ENCODE data around the gene MAGI1.

The MAGI1 gene

DNA sequence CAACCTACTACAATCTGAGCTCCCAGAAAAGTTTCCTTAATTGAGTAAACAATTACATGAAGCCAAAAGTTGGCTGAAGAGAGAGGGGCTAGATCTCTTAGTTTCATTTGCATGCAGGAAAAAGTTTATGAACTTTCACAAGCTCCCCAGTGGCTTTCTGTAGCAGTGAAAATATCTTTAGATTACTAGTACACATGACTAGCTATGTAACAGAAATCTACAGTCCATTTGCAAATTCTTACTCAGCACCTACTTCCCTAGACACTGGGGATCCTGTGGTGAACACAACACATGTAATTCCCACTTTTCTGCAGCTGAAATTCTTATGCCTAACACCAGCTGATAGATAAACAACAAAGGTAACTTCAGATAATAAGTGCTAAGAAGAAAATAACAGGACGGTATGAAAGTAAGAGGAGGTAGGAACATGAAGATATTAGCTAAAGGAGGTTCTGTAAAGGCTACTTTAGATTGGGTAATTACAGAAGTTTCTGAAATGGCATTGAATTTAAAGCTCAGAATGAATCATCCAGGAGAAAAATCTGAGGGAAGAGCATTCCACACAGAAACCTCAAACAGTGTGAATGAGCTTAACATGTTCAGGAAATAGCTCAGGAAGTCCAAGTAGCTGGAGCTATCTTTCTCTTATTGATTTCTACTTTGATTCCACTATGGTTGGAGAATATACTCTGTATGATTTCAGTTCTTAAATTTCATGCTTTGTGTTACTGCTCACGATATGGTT is 204.8 kb downstream of the MAGI1 start:
- intact Hi-C loops (cut with DNase I): no loop called here
- DNase-seq: no peak

DNA sequence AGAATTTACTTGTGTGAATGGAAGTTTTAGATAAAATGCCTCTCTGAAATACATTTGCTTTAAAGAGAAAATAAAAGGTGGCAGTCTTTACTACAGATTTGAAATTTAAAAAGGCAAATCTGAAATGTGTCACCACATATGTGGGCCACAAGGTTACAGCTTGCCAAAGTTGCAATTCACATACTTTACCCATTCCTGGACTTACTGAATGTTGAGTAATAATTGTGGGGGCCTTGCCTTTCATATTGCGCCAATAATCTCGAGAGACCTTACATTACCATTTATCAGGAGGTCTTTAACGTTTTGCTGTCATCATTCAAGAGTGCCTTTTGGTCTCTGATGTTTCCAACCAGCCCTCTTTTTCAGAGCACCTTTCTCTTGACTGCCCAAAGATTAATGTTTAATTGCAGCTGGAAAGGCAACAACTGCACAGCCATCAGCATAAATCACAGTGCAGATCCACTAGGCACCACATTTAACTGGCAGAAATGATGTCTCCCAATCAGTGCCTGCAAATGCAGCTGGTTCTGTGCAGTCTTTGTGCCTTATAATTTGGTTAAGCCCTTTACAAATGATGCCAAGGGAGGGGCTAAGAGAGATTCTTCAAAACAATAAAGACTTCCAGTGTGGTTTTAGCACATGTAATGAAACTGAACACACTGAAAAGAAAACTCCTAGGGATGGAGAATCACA is 206.8 kb downstream of the MAGI1 start:
- DNase-seq: peak in 1 of 42 donors; percentile 17
- intact Hi-C loops (cut with DNase I): no loop called here

DNA sequence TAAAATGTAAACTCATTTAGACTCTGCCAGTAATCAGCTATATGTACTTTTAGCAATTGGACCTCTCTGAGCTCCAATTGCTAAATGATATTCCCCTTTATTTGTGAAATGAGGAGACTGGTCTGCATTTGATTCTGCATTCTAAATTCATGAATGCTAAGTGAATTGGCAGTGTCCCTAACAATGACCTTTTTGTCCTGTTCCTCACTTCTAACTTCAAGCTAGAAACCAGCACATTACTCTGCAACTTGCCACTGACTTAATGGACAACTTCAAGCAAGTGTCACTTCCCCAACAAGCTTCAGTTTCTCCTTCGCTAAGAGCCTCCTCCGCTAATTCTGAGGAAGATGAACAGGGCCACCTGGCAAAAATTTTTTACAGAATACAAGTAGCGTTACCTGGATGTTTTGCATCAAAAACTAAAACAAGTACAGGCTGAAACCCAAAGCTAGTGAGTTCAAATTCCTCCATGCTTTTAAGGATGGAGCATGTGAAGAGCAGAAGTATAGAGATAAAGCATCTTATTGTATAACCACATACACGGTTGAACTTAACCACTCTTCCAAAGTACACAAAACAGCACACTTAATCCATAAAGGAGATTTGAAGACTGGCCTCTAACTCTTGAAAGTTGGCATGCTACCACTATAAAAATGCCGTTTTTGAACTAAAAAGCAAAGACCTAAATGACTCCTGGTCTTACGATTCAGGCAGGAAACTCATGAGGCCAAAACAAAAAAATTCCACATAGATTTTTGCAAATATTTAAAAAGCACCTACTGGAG is 207.6 kb downstream of the MAGI1 start:
- peak in 4 of 42 donors; percentile 14 to 37 (median 31) for DNase-seq
- intact Hi-C loops (cut with DNase I): no loop called here

DNA sequence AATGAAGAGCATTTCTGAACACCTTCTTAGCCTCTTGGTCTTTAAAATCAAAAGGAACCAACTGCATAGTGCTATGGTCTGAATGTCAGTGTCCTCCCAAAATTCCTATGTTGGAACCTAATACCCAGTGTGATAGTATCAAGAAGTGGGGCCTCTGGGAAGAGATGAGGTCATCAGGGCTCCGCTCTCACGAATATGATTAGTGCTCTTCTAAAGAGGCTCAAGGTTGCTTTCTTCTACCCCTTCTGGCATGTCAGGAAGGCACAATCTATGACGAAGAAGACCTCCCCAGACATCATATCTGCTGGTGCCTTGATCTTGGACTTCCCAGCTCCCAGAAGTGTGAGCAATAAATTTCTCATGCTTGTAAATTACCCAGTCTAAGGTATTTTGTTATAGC is 209.5 kb downstream of the MAGI1 start:
- DNase-seq: no peak
- intact Hi-C loops (cut with DNase I): no loop called here

DNA sequence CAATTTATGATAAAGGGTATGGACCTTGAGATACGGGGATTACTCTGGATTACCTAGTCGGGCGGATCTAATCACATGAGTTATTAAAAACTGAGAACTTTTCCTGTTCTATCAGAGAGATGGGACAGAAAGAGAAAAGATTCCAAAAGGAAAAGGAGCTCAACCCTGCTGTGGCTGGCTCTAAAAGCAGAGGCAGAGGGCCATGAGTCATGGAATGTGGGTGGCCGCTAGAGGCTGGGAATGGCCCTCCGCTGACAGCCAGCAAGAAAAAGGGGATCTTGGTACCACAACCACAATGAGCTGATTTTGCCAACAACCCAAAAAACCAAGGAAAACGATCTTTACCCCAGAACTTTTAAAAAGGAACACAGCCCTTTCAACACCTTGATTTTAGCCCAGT is 210.0 kb downstream of the MAGI1 start:
- intact Hi-C loops (cut with DNase I): no loop called here

DNA sequence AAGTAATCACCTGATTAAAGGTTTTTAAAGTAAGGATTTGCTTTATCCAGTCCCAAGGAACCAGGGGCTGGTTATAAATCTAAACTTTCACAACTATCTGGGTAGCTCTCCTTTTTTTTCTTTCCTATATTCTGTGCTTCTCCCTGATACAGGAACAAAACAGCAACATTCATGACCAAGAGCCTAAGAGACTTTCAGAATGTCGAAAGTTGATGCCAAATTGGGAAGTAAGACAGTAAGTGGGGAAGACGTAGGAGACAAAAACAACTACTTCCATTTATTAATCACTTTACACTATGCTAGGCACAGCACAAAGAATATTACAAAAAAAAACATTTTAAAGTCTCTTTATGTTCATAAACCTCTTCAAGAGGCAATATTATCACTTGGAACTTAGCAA is 211.6 kb downstream of the MAGI1 start:
- DNase-seq: no peak

More for the DNA sequence above, 210.0 kb downstream of the MAGI1 start:
- no peak for DNase-seq

DNA sequence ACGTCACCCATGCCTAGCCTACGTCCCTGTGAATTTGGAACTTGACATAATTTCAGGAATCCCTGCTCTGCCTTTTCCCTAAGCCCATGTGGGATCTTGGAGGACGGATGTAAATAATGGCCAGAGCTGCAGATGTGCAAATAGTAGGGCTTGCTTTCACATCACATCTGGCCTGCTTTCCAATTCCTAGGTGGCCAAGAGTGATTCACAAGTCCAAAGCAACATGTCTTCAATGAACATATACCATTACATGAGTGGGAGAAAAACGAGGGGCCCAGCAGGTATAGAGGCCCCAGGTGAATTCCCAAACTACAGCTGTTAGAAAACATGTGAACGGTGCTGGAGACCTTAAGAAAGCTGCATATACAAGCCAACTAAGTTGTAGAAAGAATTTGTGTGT is 214.6 kb downstream of the MAGI1 start:
- intact Hi-C loops (cut with DNase I): no loop called here
- DNase-seq: no peak

More for the DNA sequence above, 211.6 kb downstream of the MAGI1 start:
- intact Hi-C loops (cut with DNase I): no loop called here

DNA sequence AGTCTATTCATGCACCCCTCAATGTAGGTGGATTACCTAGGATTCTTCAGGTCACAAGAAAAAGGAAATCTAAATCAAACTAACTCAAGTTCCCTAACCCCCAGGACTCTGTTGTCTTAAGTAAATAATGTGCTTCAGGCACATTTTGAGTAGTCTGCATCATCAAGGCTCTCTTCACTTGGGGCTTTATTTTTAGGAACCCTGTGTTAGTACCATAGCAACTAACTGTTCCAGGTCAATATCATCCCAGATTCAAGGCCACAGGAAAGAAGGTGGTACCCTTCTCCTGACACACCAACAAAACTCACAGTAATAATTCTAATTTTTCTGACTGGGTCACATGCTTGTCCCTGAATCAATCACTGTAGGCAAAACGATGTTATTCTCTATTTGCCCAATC is 218.1 kb downstream of the MAGI1 start:
- intact Hi-C loops (cut with DNase I): no loop called here

DNA sequence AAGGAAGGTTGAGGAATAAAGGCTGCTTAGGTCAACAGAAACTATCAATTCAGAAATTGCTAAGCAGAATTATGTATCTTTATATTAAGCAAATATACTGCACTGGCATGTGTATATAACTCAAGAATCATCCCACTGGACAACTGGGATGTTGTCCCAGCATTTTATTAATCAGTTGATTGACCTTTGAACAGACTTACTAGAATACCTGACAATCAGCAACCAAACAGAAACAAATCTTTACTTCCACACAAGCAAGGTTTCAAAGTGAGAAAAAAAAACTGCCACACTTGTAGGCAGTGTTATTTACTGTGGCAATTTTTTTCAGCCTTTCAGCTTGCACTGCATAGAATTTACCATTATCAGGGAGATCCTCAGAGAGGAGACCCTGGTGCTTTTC is 218.8 kb downstream of the MAGI1 start:
- DNase-seq: no peak
- intact Hi-C loops (cut with DNase I): no loop called here

More for the DNA sequence above, 218.1 kb downstream of the MAGI1 start:
- no peak for DNase-seq

DNA sequence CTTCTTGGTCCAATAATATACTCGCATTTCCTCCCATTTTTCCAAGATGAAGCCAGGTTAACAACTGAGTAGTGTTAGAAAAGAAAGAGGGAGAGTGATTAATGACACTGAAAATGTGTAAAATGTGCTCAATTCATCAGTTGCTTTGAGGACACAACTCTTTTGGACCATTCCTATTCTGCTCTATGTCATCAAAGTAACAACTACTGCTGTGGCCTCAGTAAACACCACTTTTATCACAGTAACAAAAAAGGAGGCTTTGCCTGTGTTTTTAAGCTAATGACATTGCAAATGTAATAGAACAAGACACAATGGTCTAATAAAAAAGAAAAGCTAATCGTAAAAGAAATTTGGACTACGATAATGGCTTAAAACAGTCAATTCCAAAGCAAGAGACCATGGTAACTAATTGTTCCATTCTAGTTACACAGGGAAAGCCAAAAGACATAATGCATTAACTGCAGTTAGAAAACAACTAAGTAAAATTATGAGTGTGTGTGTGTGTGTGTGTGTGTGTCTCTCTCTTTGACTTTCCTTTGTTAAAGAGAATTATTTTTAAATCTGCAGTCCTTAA is 221.1 kb downstream of the MAGI1 start:
- DNase-seq: no peak
- intact Hi-C loops (cut with DNase I): no loop called here

DNA sequence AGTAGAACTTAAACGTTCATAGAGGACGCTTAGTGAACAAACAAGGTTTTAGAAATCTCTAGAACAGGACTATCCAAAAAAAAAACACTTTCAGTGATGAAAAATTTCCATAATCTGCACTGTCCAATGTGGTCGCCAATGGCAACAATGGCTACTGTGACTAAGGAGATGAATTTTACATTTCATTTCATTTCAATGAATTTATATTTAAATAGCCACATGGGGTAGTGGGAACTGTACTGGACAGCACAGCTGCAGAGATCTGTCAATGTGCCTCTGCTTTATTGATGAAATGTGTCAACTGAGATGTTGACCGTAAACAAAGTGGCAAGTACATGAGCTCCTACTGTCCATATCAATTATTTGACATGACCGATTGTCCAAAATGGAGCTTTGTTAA is 222.5 kb downstream of the MAGI1 start:
- no peak for DNase-seq
- intact Hi-C loops (cut with DNase I): no loop called here

DNA sequence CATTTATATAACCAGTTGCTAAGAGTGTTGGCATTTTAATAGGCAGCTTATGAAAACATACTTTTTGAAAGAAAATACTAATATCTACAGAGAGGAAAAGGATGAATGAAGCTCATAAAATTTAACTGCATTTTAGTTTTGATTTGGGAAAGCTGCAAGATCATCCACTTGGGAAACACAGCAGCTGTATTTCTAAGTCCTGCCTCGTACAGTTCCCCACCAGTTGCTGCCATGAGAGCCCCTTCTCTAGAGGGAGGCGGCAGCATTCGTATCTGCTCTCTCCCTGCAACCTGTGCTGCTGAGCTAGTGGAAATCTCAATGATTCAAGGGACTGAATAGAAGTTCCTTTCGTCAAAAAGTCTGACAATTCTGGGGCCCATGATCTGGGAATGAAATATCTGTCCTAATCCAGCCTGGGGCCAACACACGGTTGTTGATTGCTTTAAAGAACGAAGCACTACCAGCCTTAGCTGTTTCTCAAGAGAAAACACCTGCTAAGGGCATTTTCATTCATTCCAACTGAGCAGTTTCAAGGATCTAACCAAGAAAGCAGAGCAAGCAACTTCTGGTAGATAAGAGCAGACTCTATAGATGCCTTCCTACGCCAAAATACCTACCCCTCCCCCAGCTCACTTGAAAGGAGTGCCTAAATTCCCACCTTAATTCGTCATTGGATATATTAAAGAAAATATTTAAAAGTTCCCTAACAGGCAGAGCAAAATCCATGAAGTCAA is 223.7 kb downstream of the MAGI1 start:
- intact Hi-C loops (cut with DNase I): no loop called here
- DNase-seq: no peak

DNA sequence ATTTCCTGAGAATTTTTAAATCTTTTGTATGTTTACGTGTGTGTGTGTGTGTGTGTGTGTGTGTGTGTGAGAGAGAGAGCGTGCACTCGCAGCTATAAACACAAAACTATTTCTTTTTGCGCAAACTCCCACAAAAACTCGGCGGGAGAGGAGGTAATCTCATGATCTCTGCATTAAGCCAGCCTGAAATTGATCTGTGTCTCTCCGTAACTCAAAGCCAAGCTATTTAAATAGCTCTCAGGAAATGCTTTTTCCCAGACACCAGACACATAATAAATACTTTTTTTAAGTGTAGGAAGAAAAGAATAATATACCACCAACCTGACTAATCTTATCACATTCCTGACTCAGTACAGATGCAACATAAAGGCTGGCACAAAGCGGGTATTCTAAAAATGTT is 226.8 kb downstream of the MAGI1 start:
- intact Hi-C loops (cut with DNase I): no loop called here
- no peak for DNase-seq

DNA sequence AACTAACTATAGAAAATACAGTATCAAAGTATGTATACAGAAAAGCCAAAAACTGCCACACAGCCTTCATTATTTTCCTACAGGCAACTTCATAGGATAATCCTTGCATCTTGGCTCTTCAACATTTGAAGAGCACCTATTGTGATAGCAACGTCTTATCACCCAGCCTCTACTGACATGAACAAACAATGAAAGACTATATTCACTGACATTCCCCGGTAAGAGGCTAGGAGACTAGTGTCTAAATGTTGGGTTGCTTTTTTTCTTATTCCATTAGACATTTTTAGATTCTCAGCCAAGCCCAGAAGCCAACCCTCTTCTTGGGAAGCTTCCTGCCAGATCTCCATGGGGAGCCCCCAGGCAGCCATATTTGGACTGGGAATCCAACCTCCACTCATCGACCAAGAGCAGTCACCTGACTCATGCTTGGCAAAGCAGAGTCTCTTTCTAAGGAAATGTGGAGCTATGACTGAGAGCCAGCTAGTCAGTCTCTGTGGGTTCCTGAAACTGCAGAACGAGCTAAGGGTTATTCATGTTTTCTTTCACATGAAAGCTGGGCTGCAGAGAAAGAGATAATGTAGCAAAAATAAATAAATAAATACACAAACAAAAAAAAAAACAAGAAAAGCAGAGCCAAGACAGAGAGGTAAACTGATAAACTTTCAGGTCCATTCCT is 227.5 kb downstream of the MAGI1 start:
- DNase-seq: peak in 28 of 42 donors; percentile 9 to 67 (median 42)
- intact Hi-C loops (cut with DNase I): no loop called here

DNA sequence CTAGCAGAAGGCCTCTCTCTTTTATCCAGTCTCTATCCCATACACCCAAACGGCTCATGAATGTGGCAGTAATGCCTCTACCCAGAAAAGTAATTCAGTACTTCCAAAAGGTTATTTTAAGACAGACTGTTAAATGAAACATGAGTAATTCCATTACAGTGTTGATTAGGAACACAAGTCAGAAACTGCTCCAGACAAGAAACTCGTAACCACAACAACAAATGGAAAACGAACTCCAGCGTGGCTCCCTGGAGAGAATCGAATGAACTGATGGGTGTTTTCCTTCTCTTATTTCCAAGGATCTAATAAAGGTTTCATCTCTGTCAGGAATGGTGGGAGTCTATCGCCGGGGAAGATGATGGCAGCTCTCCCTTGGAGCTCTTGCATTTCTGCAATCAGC is 228.4 kb downstream of the MAGI1 start:
- intact Hi-C loops (cut with DNase I): no loop called here

DNA sequence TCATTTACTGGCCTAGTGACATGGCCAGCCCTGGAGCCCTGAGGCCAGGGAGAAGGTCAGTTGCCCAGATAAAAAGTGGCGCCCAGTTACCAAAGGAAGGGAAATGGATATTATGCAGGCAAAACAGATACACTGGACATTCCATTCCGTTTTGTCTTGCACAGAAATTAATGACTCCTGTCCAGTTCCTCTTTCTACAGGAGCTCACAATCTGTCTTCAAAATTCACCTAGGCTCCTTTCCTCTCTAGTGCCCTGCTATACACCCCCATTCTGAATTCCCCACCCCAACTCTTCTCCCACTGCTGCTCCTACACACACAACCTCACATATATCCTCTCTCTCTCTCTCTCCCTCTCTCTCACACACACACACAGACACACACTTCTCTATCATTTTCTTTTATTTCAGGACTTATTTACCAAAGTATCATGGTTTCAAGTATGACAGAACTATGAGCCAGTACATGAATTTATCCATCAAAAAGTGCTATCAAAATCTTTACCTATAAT is 229.0 kb downstream of the MAGI1 start:
- intact Hi-C loops (cut with DNase I): no loop called here
- no peak for DNase-seq

More for the DNA sequence above, 228.4 kb downstream of the MAGI1 start:
- DNase-seq: no peak

DNA sequence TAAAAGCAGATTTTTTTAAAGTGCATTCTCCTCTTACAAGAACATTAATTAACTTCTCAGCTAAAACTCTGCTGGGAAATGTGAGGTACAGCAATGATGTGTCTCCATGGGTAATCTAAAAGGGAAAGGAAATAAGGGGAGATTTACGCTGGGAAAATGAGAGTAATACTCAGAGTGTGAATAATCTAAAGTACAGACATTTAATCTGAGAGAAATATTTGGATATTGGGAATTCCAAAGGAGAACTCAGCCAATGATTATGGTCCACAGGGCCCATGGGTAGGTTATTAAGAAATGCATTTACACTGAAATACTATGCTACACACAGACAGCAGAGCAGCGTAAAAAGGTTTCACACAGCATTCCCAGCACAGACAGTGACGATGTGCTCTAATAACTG is 229.9 kb downstream of the MAGI1 start:
- intact Hi-C loops (cut with DNase I): no loop called here
- no peak for DNase-seq

DNA sequence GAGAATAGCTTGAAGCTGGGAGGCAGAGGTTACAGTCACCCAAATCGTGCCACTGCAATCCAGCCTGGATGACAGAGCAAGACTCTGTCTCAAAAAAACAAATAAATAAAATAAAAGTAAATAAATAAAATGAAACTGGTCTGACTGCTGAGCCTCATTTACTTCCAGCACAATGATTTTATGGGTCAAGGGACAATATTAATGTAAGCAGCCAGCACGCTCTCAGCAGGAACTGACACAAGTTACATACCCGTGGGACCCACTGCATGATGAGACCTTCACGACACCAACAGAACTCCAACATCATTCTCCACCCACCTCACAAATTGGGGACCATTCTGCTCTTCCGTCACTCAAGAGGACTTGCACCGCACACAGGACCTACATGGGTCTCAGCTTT is 230.3 kb downstream of the MAGI1 start:
- DNase-seq: no peak
- intact Hi-C loops (cut with DNase I): no loop called here

Measured in head of caudate nucleus (tissue), 42 donors.